ENCODE data around the gene TRPV2. TPM values are rescaled to one million over a fixed set of nuclear protein-coding genes. Genes with fewer than 3 reads are reported as not detected.
"Not testable (repeated sequence)": the region's sequence is repeated elsewhere in the genome, so short reads cannot be mapped to it uniquely, and the experiment has no call there.

The TRPV2 gene
- total and polyA plus RNA-seq, 7 experiments from 2014 or later: 66.8 to 141 (median 80.0) TPM

DNA sequence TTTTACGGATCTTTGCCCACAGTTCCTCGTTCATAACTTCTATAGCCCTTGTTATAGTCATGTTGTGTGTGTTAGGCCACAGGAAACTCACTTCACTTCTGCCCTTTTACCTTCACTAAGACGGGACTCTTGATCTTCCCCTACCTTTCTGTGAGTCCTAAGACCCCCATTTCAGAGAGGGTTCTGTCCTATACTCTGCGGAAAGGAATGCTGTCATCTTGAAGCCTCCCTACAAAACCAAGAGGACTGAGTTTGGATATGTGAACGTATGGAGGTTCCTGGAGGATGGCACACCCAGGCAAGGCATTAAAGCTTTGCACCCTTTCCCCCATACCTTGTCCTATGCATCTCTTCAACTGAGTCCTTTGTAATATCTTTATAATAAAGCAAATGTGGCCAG is 30.8 kb upstream of the TRPV2 start:
- Mint-ChIP-seq H3K36me3 (peaks cover 0 to 33% (median 28%) of the 10 kb centered on the region in 5 donors), H3K27me3 (peaks cover 0 to 15% (median 0%) of the 10 kb centered on the region in 5 donors), H3K9me3 (peaks cover 0 to 17% (median 0%) of the 10 kb centered on the region in 11 donors), H3K27ac (peak overlapping the region in 7 of 9 donors; percentile 12 to 77 (median 27)), H3K4me3 (peak overlapping the region in 7 of 10 donors; percentile 3 to 59 (median 41)), H3K4me1 (peaks cover 22 to 60% (median 49%) of the 10 kb centered on the region in 7 donors)
- H3K36me3 ChIP-seq (ENCODE audit: control insufficient read depth in 2 of 3, insufficient read depth in 3 of 3, low read length in 3 of 3): peaks cover 0 to 12% (median 3%) of the 10 kb centered on the region in 3 experiments
- CTCF ChIA-PET: interaction anchor here (0.6 to 2.0 kb wide), 6 partner anchors 10 to 138 kb away, joined by 3 to 12 read pairs (median 6); partner anchors contain the start of gene TRPV2
- H3K27ac ChIP-seq (ENCODE audit: low read depth, low read length): no peak overlapping the region
- H3K9me3 ChIP-seq (ENCODE audit: control insufficient read depth in 2 of 3, low read length in 3 of 3): no peaks in the 10 kb centered on the region
- peaks cover 6 to 13% of the 10 kb centered on the region in 2 donors for H3K4me1 ChIP-seq (ENCODE audit: control insufficient read depth in 2 of 2, insufficient read depth in 2 of 2, low read length in 2 of 2)
- no peak overlapping the region for H3K4me3 ChIP-seq (ENCODE audit: low read length)
- no peaks in the 10 kb centered on the region for H3K27me3 ChIP-seq (ENCODE audit: control insufficient read depth in 2 of 2, insufficient read depth in 2 of 2, low read length in 2 of 2)
- POLR2A ChIA-PET: interaction anchor here (2.4 kb wide), 1 partner anchor 31 kb away, joined by 18 read pairs; the partner anchor contains the start of gene TRPV2
- no peak for ATAC-seq
- intact Hi-C loops (cut with micrococcal nuclease): no loop called here
- no peak for DNase-seq

DNA sequence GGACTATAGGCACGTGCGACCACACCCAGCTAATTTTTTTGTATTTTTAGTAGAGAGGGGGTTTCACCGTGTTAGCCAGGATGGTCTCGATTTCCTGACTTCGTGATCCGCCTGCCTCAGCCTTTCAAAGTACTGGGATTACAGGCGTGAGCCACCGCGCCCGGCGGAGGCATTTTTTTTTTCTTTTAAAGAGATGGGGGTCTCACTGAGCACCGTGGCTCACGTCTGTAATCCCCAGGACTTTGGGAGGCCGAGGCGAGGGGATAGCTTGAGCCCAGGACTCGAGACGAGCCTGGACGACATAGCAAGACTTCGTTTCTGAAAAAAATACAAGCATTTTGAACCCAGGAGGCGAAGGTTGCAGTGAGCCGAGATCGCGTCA is 29.3 kb upstream of the TRPV2 start:
- H3K27ac ChIP-seq (ENCODE audit: low read depth, low read length); ATAC-seq; DNase-seq; H3K27me3 ChIP-seq (ENCODE audit: control insufficient read depth in 2 of 2, insufficient read depth in 2 of 2, low read length in 2 of 2); H3K9me3 ChIP-seq (ENCODE audit: control insufficient read depth in 2 of 3, low read length in 3 of 3): not testable (repeated sequence)
- peaks cover 6 to 13% of the 10 kb centered on the region in 2 donors for H3K4me1 ChIP-seq (ENCODE audit: control insufficient read depth in 2 of 2, insufficient read depth in 2 of 2, low read length in 2 of 2)
- H3K4me1 Mint-ChIP-seq: peaks cover 22 to 51% (median 44%) of the 10 kb centered on the region in 7 donors
- ChIA-PET CTCF (interaction anchor here (0.6 to 2.0 kb wide), 11 partner anchors 11 to 1415 kb away, joined by 3 to 12 read pairs (median 4); partner anchors contain the start of gene TRPV2), POLR2A (interaction anchor here (0.7 to 2.4 kb wide), 2 partner anchors 29 to 150 kb away, joined by 3 to 18 read pairs; partner anchors contain the start of gene TRPV2)
- peak overlapping the region; percentile 84 to 92 (median 89) for H3K4me3 Mint-ChIP-seq
- peaks cover 0 to 14% (median 0%) of the 10 kb centered on the region in 5 donors for H3K27me3 Mint-ChIP-seq
- intact Hi-C loops (cut with micrococcal nuclease): loop anchor here (1.0 to 5.0 kb wide), 4 partner anchors 29 to 203 kb away; partner anchors contain the start of gene TRPV2 (in 2 of the 2)
- H3K9me3 Mint-ChIP-seq: peaks cover 0 to 11% (median 0%) of the 10 kb centered on the region in 11 donors
- peaks cover 0 to 12% (median 3%) of the 10 kb centered on the region in 3 experiments for H3K36me3 ChIP-seq (ENCODE audit: control insufficient read depth in 2 of 3, insufficient read depth in 3 of 3, low read length in 3 of 3)
- H3K27ac Mint-ChIP-seq: peak overlapping the region in 3 of 9 donors; percentile 60 to 77 (median 63)
- H3K36me3 Mint-ChIP-seq: peaks cover 0 to 29% (median 23%) of the 10 kb centered on the region in 5 donors
- H3K4me3 ChIP-seq (ENCODE audit: low read length): peak overlapping the region; percentile 78

DNA sequence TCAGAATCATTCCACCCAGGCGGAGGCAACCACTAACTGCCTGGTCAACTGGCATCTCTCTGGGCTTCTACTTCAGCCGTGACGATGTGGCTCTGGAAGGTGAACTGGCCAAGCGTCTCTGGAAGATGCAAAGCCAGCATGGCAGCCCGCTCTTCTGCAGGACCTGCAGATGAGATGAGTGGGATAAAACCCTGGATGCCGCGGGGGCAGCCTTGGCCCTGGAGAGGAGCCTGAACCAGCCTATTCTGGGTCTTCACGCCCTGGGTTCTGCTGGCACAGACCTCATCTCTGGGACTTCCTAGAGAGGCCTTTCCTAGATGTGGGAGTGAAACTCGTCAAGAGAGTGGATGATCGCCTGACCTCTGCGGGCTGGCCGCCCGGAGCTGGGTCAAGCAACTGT is 23.9 kb upstream of the TRPV2 start:
- Mint-ChIP-seq H3K9me3 (no peaks in the 10 kb centered on the region), H3K27me3 (peaks cover 0 to 15% (median 0%) of the 10 kb centered on the region in 5 donors), H3K36me3 (no peaks in the 10 kb centered on the region), H3K4me1 (peaks cover 0 to 11% (median 10%) of the 10 kb centered on the region in 7 donors), H3K27ac (no peak overlapping the region), H3K4me3 (no peak overlapping the region)
- ATAC-seq (no peak), DNase-seq (no peak)
- Histone ChIP-seq H3K36me3 (ENCODE audit: control insufficient read depth in 2 of 3, insufficient read depth in 3 of 3, low read length in 3 of 3) (no peaks in the 10 kb centered on the region), H3K27me3 (ENCODE audit: control insufficient read depth in 2 of 2, insufficient read depth in 2 of 2, low read length in 2 of 2) (no peaks in the 10 kb centered on the region), H3K27ac (ENCODE audit: low read depth, low read length) (no peak overlapping the region), H3K4me3 (ENCODE audit: low read length) (no peak overlapping the region), H3K4me1 (ENCODE audit: control insufficient read depth in 2 of 2, insufficient read depth in 2 of 2, low read length in 2 of 2) (no peaks in the 10 kb centered on the region), H3K9me3 (ENCODE audit: control insufficient read depth in 2 of 3, low read length in 3 of 3) (no peaks in the 10 kb centered on the region)
- ChIA-PET POLR2A (no interaction called here), CTCF (no interaction called here)
- intact Hi-C loops (cut with micrococcal nuclease): no loop called here

DNA sequence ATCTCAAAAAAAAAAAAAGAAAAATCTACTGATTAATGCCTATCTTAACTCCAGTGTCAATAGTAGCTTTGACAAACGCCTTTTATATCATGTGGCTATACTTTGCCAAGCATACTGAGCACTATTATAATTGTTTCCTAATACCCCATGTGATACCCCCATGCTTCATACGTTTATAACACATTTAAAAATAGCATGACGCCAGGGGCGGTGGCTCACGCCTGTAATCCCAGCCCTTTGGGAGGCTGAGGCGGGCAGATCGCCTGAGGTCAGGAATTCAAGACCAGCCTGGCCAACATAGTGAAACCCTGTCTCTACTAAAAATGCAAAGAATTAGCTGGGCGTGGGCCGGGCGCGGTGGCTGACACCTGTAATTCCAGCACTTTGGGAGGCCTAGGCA is 22.9 kb upstream of the TRPV2 start:
- ATAC-seq; H3K9me3 ChIP-seq (ENCODE audit: control insufficient read depth in 2 of 3, low read length in 3 of 3); H3K36me3 Mint-ChIP-seq; H3K36me3 ChIP-seq (ENCODE audit: control insufficient read depth in 2 of 3, insufficient read depth in 3 of 3, low read length in 3 of 3); POLR2A ChIA-PET; H3K27ac ChIP-seq (ENCODE audit: low read depth, low read length); CTCF ChIA-PET; DNase-seq; H3K4me1 ChIP-seq (ENCODE audit: control insufficient read depth in 2 of 2, insufficient read depth in 2 of 2, low read length in 2 of 2); H3K4me3 ChIP-seq (ENCODE audit: low read length); H3K27ac Mint-ChIP-seq; H3K9me3 Mint-ChIP-seq; H3K4me1 Mint-ChIP-seq; H3K27me3 ChIP-seq (ENCODE audit: control insufficient read depth in 2 of 2, insufficient read depth in 2 of 2, low read length in 2 of 2); intact Hi-C loops (cut with micrococcal nuclease); H3K4me3 Mint-ChIP-seq: not testable (repeated sequence)
- H3K27me3 Mint-ChIP-seq: peaks cover 0 to 12% (median 0%) of the 10 kb centered on the region in 5 donors

DNA sequence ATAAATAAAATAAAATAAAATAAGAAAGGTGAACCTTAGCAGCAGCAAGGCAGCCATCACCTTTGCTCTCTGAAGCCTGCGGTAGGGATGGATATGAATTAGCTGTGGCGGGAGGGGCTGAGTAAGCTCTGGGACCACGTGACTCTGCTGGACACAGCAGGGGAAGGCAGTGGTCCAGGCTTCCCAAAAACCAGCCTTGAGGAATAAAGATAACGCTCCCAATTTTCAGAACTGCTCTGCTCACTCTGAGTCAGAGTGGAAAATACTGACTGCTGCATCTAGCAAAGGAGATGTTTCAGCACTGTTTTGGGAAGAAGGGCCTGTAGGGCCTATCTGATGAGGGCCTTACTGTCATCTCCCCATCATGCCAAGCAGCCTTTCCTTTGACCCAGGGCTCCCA is 19.5 kb upstream of the TRPV2 start:
- H3K36me3 Mint-ChIP-seq; H3K27me3 ChIP-seq (ENCODE audit: control insufficient read depth in 2 of 2, insufficient read depth in 2 of 2, low read length in 2 of 2); ATAC-seq; H3K9me3 ChIP-seq (ENCODE audit: control insufficient read depth in 2 of 3, low read length in 3 of 3); H3K27ac ChIP-seq (ENCODE audit: low read depth, low read length); CTCF ChIA-PET; H3K27me3 Mint-ChIP-seq; H3K27ac Mint-ChIP-seq; H3K4me3 ChIP-seq (ENCODE audit: low read length); H3K4me1 ChIP-seq (ENCODE audit: control insufficient read depth in 2 of 2, insufficient read depth in 2 of 2, low read length in 2 of 2); POLR2A ChIA-PET; intact Hi-C loops (cut with micrococcal nuclease); H3K9me3 Mint-ChIP-seq; H3K4me3 Mint-ChIP-seq; H3K36me3 ChIP-seq (ENCODE audit: control insufficient read depth in 2 of 3, insufficient read depth in 3 of 3, low read length in 3 of 3); DNase-seq: not testable (repeated sequence)
- H3K4me1 Mint-ChIP-seq: peaks cover 0 to 10% (median 6%) of the 10 kb centered on the region in 7 donors

DNA sequence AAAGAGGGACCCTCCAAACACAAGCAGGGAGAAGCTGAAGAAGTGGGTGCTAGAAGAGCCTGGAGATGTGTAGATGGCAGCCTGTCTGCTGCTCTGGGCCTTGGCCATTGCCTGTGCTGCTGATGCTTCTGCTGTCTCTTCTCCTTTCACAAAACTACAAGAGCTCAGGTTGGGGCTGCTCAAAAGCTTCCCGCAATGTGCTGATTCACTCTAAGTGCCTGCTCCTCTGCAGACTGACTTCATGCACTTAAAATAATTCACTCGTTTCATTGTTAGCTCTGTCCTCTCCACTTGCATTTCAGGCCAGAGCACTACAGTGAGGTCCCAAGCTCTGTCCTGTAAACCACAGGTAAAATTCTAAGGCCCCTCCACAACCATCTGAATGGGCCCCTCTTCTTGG is 18.7 kb upstream of the TRPV2 start:
- H3K36me3 Mint-ChIP-seq; H3K27ac ChIP-seq (ENCODE audit: low read depth, low read length); H3K27me3 Mint-ChIP-seq; H3K9me3 ChIP-seq (ENCODE audit: control insufficient read depth in 2 of 3, low read length in 3 of 3); intact Hi-C loops (cut with micrococcal nuclease); H3K4me1 ChIP-seq (ENCODE audit: control insufficient read depth in 2 of 2, insufficient read depth in 2 of 2, low read length in 2 of 2); ATAC-seq; H3K36me3 ChIP-seq (ENCODE audit: control insufficient read depth in 2 of 3, insufficient read depth in 3 of 3, low read length in 3 of 3); H3K27me3 ChIP-seq (ENCODE audit: control insufficient read depth in 2 of 2, insufficient read depth in 2 of 2, low read length in 2 of 2); POLR2A ChIA-PET; H3K4me3 Mint-ChIP-seq; DNase-seq; H3K4me3 ChIP-seq (ENCODE audit: low read length); H3K9me3 Mint-ChIP-seq: not testable (repeated sequence)
- CTCF ChIA-PET: interaction anchor here (0.6 kb wide), 1 partner anchor 523 kb away, joined by 3 read pairs; no protein-coding TSS in a partner anchor
- peak overlapping the region in 3 of 9 donors; percentile 24 to 43 (median 27) for H3K27ac Mint-ChIP-seq
- peaks cover 0 to 10% (median 6%) of the 10 kb centered on the region in 7 donors for H3K4me1 Mint-ChIP-seq

Measured in naive thymus-derived CD4-positive, alpha-beta T cell (primary cell).